Posterior vena cava (tissue), 2 donors: ENCODE measurements around the gene EIF4E2. TPM values are rescaled to one million over a fixed set of nuclear protein-coding genes. Genes with fewer than 3 reads are reported as not detected.

ENCODE experiments used
- DNase-seq: peaks from one replicate; pipeline ENCODE4 v3.0.0-alpha.2; 2020; ENCODE audit warnings: low spot score
- intact Hi-C, 2 donors: fragments of 100-400 bp; cut with DNase I; formaldehyde crosslinking; loops; one replicate each; pipeline versions ENCODE4 v1.14.1 to v1.14.2; 2022 to 2023
- total RNA-seq, 2 donors: library from RNA; stranded (reverse); fragmentation: NEBNext Ultra II Directional; extraction: Animal tissue kit (Norgen Biotek cat#: 25700); gene quantifications; one replicate each; pipeline ENCODE4 v1.2.1, GENCODE V29; 2021
- donor health status: DM: yes; HTN: yes; CAD: no.
- donor health status: DM: yes; HTN: yes; CAD: no.

EIF4E2 gene
- total RNA-seq, 2 donors from 2014 or later = 49.1 to 49.6 TPM

DNA sequence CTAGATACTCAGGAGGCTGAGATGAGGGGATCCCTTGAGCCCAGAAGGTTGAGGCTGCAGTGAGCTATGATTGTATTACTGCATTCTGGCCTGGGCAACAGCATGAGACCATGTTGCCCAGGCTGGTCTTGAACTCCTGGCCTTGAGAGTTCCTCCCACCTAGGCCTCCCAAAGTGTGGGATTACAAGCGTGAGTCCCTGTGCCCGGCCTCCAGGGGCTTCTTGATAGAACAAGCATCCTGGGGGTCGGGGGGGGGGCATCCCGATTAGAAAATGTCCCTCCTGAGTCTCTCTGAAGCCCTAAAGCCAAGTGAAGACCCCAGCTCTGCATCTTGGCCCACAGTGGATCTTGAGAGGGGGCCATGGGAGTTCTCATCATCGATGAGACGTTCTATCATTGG, 60.6 kb downstream of the EIF4E2 start:
- no peak for DNase-seq
- intact Hi-C loops = loop anchor here in 1 of 2 donors (10.0 kb wide), 1 partner anchor 54 kb away; no protein-coding TSS in a partner anchor

DNA sequence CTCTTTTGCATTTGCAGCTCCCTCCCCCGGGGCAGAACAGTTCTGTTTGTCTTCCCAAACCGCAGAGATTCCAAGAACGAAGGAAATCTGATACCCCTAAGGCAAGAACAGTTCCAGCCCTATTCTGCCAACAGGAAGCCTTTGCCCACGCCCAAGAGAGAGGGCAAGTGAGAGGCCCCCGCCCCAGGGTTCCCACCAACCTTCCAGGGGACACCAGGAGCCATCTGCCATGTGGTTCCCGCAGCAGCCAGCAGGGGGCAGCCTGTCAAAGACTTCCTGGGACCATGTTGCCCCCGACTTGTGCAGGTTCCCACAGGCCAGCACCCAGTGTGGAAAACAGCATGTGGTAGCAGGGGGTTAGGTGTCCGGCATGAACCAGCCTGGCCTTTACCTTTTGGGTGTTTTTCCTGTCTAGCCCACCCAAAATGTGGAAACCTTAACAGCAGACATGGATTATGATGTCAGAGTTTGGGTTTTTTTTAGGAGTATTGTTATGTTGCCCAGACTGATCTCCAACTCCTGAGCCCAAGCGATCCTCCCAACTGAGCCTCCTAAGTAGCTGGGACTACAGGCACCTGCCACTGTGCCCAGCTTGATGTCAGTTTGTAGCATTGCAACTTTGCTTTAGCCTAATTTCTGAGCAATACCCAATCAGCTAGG, 61.2 kb downstream of the EIF4E2 start:
- DNase-seq = peak; percentile 87
- intact Hi-C loops = loop anchor here in 1 of 2 donors (10.0 kb wide), 1 partner anchor 53 kb away; no protein-coding TSS in a partner anchor

DNA sequence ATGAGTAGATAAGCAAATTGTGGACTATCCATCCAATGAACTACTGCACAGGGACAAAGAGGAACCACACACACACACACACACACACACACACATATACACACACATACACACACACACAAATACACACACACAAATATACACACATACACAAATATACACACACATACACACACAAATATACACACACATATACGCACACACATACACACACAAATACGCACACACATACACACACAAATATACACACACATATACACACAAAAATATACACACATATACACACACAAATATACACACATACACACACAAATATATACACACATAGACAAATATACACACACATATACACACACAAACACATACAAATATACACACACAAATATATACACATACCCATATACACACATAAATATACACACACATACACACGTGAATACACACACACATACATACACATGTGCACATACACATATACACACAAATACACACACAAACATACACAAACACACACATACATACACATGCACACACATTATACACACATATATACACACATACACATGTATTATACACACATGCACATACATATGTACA, 63.1 kb downstream of the EIF4E2 start:
- intact Hi-C loops = loop anchor here in 1 of 2 donors (10.0 kb wide), 1 partner anchor 51 kb away; no protein-coding TSS in a partner anchor
- DNase-seq = no peak

DNA sequence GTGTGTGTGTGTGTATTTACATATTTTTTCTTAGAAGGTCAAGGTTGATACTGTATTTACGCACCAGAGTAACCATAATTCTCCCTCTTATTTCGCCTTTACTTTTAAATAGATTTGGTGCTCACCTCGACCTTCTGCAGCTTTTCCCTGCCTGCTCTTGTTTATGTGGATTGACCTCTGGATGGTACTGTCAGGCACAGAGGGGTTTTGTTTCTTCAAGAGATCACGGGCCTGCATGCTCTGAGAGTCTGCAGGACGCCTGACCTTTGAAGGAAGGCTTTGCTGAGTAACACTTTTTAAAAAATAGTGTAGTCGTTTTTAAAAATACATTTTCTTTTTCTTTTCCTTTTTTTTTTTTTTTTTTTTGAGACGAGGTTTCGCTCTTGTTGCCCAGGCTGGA, 64.8 kb downstream of the EIF4E2 start:
- DNase-seq = no peak
- intact Hi-C loops = loop anchor here in 1 of 2 donors (10.0 kb wide), 1 partner anchor 49 kb away; no protein-coding TSS in a partner anchor

Other genes starting within 250 kb of the EIF4E2 start
- not detected for gene ALPP, start 171.9 kb upstream of the EIF4E2 start, total RNA-seq
- not detected for gene ALPG, start 143.8 kb upstream of the EIF4E2 start, total RNA-seq
- gene ALPI, start 94.5 kb upstream of the EIF4E2 start, total RNA-seq = not detected
- gene ECEL1, start 62.9 kb upstream of the EIF4E2 start, total RNA-seq = 1 to 10 TPM in 1 of 2 donors, under 1 TPM in 1; 0.52 to 2.8 TPM
- not detected for gene PRSS56, start 30.3 kb upstream of the EIF4E2 start, total RNA-seq
- not detected for gene CHRND, start 24.5 kb upstream of the EIF4E2 start, total RNA-seq
- gene CHRNG, start 11.0 kb upstream of the EIF4E2 start, total RNA-seq = not detected
- gene TIGD1, start 132 bp upstream of the EIF4E2 start, total RNA-seq = 1 to 10 TPM; 2.2 to 3.0 TPM
- gene EFHD1, start 82.9 kb downstream of the EIF4E2 start, total RNA-seq = 10 to 100 TPM; 42.2 to 69.7 TPM
- gene GIGYF2, start 146.6 kb downstream of the EIF4E2 start, total RNA-seq = 10 to 100 TPM; 60.3 to 66.7 TPM
- not detected for gene KCNJ13, start 225.9 kb downstream of the EIF4E2 start, total RNA-seq